Measurements from ENCODE around the gene TEKT2. TPM values are rescaled to one million over a fixed set of nuclear protein-coding genes. Genes with fewer than 3 reads are reported as not detected.
A peak's percentile ranks its signal among the peaks of the same experiment; 100 is the strongest.

TEKT2 gene
- total and polyA plus RNA-seq, 2 of the 4 experiments (the other 2 are of a cell fraction): 0.18 TPM; not detected in 1

DNA sequence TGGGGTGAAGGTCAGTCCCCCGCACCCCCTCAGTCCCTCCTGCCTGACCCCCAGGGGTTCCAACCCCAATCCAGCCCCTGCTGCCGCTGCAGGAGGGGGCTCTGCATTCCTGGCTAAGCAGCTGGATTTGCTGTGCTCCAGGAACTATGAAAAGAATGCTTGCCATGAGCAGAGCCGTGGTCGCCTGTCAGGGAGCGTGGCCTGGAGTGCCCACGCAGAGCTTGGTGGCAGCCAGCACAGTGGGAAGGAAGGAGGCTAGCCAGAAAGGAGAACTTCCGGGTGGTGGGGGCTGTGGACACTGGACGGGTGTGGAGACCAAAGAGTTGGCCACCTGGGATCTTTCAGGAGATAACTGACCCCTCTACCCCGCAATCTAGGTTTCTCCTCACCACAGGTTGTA lies 35.6 kb downstream of the TEKT2 start:
- no TSS peak for BruUV-seq (replicated peaks)
- WGBS, 2 experiments (ENCODE audit: extremely low coverage in 2 of 2, insufficient read length in 1 of 2): 60% methylated on average over 2 of the region's 9 CpGs; no CpG with 5 or more reads in 1 of the 2 experiments
- Histone ChIP-seq H3K4me3 (ENCODE audit: insufficient read depth, low read depth, low read length) (no peak overlapping the region), H3K4me2 (ENCODE audit: low read depth, low read length) (0 out of 2 replicates have a peak overlapping the region, but pooled peaks have one; percentile 5), H3K27ac (ENCODE audit: insufficient read depth, low read length) (no peak overlapping the region), H3K18ac (ENCODE audit: low read depth, low read length) (0 out of 2 replicates have a peak overlapping the region, but pooled peaks have one; percentile 15), H3K4ac (ENCODE audit: low read depth, low read length) (peak overlapping the region; percentile 76), H3K9me3 (ENCODE audit: control insufficient read depth, insufficient read depth, low read length) (no peaks in the 10 kb centered on the region), H3K36me3 (ENCODE audit: control insufficient read depth, insufficient read depth, low read length) (no peaks in the 10 kb centered on the region), H2AK5ac (ENCODE audit: low read depth, low read length) (peak overlapping the region; percentile 38; the same call in 1 of the 2 replicates), H2AFZ (replicated peaks; ENCODE audit: low read length, poor library complexity) (peak overlapping the region; percentile 80), H3K56ac (ENCODE audit: extremely low read depth, insufficient read depth, low read length) (no peak overlapping the region), H3K14ac (replicated peaks; ENCODE audit: low read depth, low read length) (peak overlapping the region; percentile 28; the same call in 1 of the 2 replicates), H3K79me1 (ENCODE audit: low read depth in 1 of 2, low read length in 2 of 2) (no peaks in the 10 kb centered on the region), H4K91ac (ENCODE audit: insufficient read depth, low read depth, low read length) (peak overlapping the region; percentile 87), H3K9me1 (ENCODE audit: insufficient read depth, low read length) (no peaks in the 10 kb centered on the region), H3K27me3 (ENCODE audit: control insufficient read depth, insufficient read depth, low read length) (peaks cover 18% of the 10 kb centered on the region), H3K9ac (ENCODE audit: low read depth, low read length) (no peak overlapping the region), H2BK15ac (ENCODE audit: low read depth, low read length) (no peak overlapping the region), H3K4me1 (ENCODE audit: control insufficient read depth, insufficient read depth, low read length) (peaks cover 13% of the 10 kb centered on the region), H3K23ac (ENCODE audit: low read depth, low read length) (no peak overlapping the region), H2BK5ac (ENCODE audit: low read depth, low read length, poor library complexity, severe bottlenecking) (peak overlapping the region; percentile 15), H4K8ac (ENCODE audit: low read depth in 2 of 2, low read length in 2 of 2) (peak overlapping the region in 1 of 2 experiments; percentile 40; a peak in 3 of 4 replicates), H2BK120ac (ENCODE audit: low read depth, low read length) (peak overlapping the region; percentile 26), H4K20me1 (ENCODE audit: insufficient read depth, low read length) (no peaks in the 10 kb centered on the region; the same call in 1 of the 2 replicates), H2BK20ac (ENCODE audit: low read depth, low read length) (0 out of 2 replicates have a peak overlapping the region, but pooled peaks have one; percentile 17), H4K5ac (ENCODE audit: low read depth, low read length) (peak overlapping the region; percentile 9; the same call in 1 of the 2 replicates), H2AK9ac (replicated peaks; ENCODE audit: low read depth, low read length, poor library complexity) (no peak overlapping the region)
- TF ChIP-seq CEBPB (IDR thresholded peaks at IDR 0.05; ENCODE audit: low read depth, low read length): no peak
- no peak for TF ChIP-seq MXI1 (IDR thresholded peaks at IDR 0.05; ENCODE audit: borderline replicate concordance, low read depth, low read length)
- no peak for TF ChIP-seq FOS (IDR thresholded peaks at IDR 0.05; ENCODE audit: low read depth, low read length)
- TF ChIP-seq CHD1 (IDR thresholded peaks at IDR 0.05; ENCODE audit: low read depth, low read length): no peak
- TF ChIP-seq SMC3 (IDR thresholded peaks at IDR 0.05; ENCODE audit: low read depth, low read length): no peak
- TF ChIP-seq, protein P1, sequence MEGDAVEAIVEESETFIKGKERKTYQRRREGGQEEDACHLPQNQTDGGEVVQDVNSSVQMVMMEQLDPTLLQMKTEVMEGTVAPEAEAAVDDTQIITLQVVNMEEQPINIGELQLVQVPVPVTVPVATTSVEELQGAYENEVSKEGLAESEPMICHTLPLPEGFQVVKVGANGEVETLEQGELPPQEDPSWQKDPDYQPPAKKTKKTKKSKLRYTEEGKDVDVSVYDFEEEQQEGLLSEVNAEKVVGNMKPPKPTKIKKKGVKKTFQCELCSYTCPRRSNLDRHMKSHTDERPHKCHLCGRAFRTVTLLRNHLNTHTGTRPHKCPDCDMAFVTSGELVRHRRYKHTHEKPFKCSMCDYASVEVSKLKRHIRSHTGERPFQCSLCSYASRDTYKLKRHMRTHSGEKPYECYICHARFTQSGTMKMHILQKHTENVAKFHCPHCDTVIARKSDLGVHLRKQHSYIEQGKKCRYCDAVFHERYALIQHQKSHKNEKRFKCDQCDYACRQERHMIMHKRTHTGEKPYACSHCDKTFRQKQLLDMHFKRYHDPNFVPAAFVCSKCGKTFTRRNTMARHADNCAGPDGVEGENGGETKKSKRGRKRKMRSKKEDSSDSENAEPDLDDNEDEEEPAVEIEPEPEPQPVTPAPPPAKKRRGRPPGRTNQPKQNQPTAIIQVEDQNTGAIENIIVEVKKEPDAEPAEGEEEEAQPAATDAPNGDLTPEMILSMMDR (conservative IDR thresholded peaks at IDR 0.05; ENCODE audit: low read depth, low read length): no peak
- TF ChIP-seq BHLHE40 (IDR thresholded peaks at IDR 0.05; ENCODE audit: low read depth, low read length): no peak
- no peak for TF ChIP-seq MAFK (IDR thresholded peaks at IDR 0.05; ENCODE audit: low read depth, low read length)
- no peak for TF ChIP-seq RCOR1 (IDR thresholded peaks at IDR 0.05; ENCODE audit: insufficient replicate concordance, low read length)
- TF ChIP-seq NFE2L2 (IDR thresholded peaks at IDR 0.05; ENCODE audit: low read depth, low read length): no peak
- no peak for TF ChIP-seq USF2 (IDR thresholded peaks at IDR 0.05; ENCODE audit: low read depth, low read length)
- no peak for TF ChIP-seq RFX5 (IDR thresholded peaks at IDR 0.05; ENCODE audit: low read depth, low read length)
- no peak for TF ChIP-seq MAZ (IDR thresholded peaks at IDR 0.05; ENCODE audit: borderline replicate concordance, low read depth, low read length)
- TF ChIP-seq, protein P2, sequence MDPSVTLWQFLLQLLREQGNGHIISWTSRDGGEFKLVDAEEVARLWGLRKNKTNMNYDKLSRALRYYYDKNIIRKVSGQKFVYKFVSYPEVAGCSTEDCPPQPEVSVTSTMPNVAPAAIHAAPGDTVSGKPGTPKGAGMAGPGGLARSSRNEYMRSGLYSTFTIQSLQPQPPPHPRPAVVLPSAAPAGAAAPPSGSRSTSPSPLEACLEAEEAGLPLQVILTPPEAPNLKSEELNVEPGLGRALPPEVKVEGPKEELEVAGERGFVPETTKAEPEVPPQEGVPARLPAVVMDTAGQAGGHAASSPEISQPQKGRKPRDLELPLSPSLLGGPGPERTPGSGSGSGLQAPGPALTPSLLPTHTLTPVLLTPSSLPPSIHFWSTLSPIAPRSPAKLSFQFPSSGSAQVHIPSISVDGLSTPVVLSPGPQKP (IDR thresholded peaks at IDR 0.05; ENCODE audit: borderline replicate concordance, low read depth, low read length): no peak
- TF ChIP-seq RAD21 (IDR thresholded peaks at IDR 0.05; ENCODE audit: low read length): no peak
- no peak for TF ChIP-seq POLR2A (IDR thresholded peaks at IDR 0.05; ENCODE audit: low read depth, low read length)
- intact Hi-C loops (cut with micrococcal nuclease) (no loop called here), dilution Hi-C loops (cut with HindIII; ENCODE audit: low sequenced_read_pairs, unreplicated experiment) (no loop called here), in situ Hi-C loops (cut with MboI; ENCODE audit: low sequenced_read_pairs) (loop anchor here (25.0 kb wide), 1 partner anchor 293 kb away; no protein-coding TSS in a partner anchor)
- CTCF ChIA-PET: interaction anchor here (0.9 to 4.1 kb wide), 2 partner anchors 9 to 15 kb away, joined by 3 to 21 read pairs; no protein-coding TSS in a partner anchor
- DNase-seq (no peak), ATAC-seq (ENCODE audit: low read depth) (peak; percentile 69)
- POLR2A ChIA-PET (ENCODE audit: unreplicated experiment): no interaction called here

Data from IMR-90 (cell line).